Osteocyte (in vitro differentiated cells): ENCODE measurements around the gene ZFAND2B. TPM values are rescaled to one million over a fixed set of nuclear protein-coding genes. Genes with fewer than 3 reads are reported as not detected.
A peak's percentile ranks its signal among the peaks of the same experiment; 100 is the strongest.

ENCODE experiments used
- DNase-seq: peaks from one replicate; pipeline ENCODE4 v3.0.0; 2021; ENCODE audit warnings: mixed read lengths; ENCODE audit not compliant: unreplicated experiment; ENCODE audit errors: extremely low spot score
- H3K27ac Mint-ChIP-seq: one replicate; pipeline ENCODE4 v1.8.0; 2021; ENCODE audit warnings: mild to moderate bottlenecking, mixed read lengths; ENCODE audit not compliant: unreplicated experiment
- H3K27me3 Mint-ChIP-seq: one replicate; pipeline ENCODE4 v1.8.0; 2021; ENCODE audit warnings: mixed read lengths; ENCODE audit not compliant: unreplicated experiment
- H3K36me3 Mint-ChIP-seq: one replicate; pipeline ENCODE4 v1.8.0; 2021; ENCODE audit warnings: mixed read lengths; ENCODE audit not compliant: unreplicated experiment
- H3K4me1 Mint-ChIP-seq: one replicate; pipeline ENCODE4 v1.8.0; 2021; ENCODE audit warnings: mixed read lengths; ENCODE audit not compliant: unreplicated experiment
- H3K4me3 Mint-ChIP-seq: one replicate; pipeline ENCODE4 v1.8.0; 2021; ENCODE audit warnings: mild to moderate bottlenecking, moderate library complexity, mixed read lengths; ENCODE audit not compliant: unreplicated experiment
- H3K9me3 Mint-ChIP-seq: one replicate; pipeline ENCODE4 v1.8.0; 2021; ENCODE audit warnings: mixed read lengths; ENCODE audit not compliant: unreplicated experiment
- CTCF ChIP-seq: fragments of 200-600 bp; sonication (generic); IDR thresholded peaks from 2 replicates; pipeline ENCODE4 v1.5.0; 2021; ENCODE audit warnings: antibody characterized with exemption, mild to moderate bottlenecking, moderate library complexity
- total RNA-seq: library from RNA; stranded (reverse); gene quantifications from 2 replicates; pipeline ENCODE4 v1.2.1, GENCODE V29; 2021

The ZFAND2B gene
- total RNA-seq, 1 donor from 2014 or later: 31.4 TPM

- Mint-ChIP-seq H3K27ac (peak overlapping the region; percentile 96), H3K9me3 (no peaks in the 10 kb centered on the region), H3K36me3 (peaks cover 7% of the 10 kb centered on the region), H3K4me3 (peak overlapping the region; percentile 89), H3K27me3 (no peaks in the 10 kb centered on the region), H3K4me1 (peaks cover 25% of the 10 kb centered on the region)
- no peak for TF ChIP-seq CTCF
- DNase-seq: no peak
Observed at GRCh38 chr2:219205981-219206327, 628 bp upstream of the ZFAND2B start.

GRCh38 chr2:219207134-219207883 lies 727 bp downstream of the ZFAND2B start:
- DNase-seq: no peak
- Mint-ChIP-seq H3K27ac (peak overlapping the region; percentile 57), H3K4me1 (peaks cover 25% of the 10 kb centered on the region), H3K4me3 (peak overlapping the region; percentile 89), H3K9me3 (no peaks in the 10 kb centered on the region), H3K27me3 (no peaks in the 10 kb centered on the region), H3K36me3 (peaks cover 7% of the 10 kb centered on the region)
- no peak for TF ChIP-seq CTCF

- Mint-ChIP-seq H3K36me3 (peaks cover 7% of the 10 kb centered on the region), H3K9me3 (no peaks in the 10 kb centered on the region), H3K27ac (peak overlapping the region; percentile 57), H3K4me3 (peak overlapping the region; percentile 89), H3K4me1 (peaks cover 25% of the 10 kb centered on the region), H3K27me3 (no peaks in the 10 kb centered on the region)
- TF ChIP-seq CTCF: no peak
- DNase-seq: no peak
Observed at GRCh38 chr2:219207884-219208740, 1.5 kb downstream of the ZFAND2B start.

GRCh38 chr2:219209236-219210195 lies 2.9 kb downstream of the ZFAND2B start:
- no peaks in the 10 kb centered on the region for H3K9me3 Mint-ChIP-seq
- DNase-seq: no peak
- H3K4me3 Mint-ChIP-seq: no peak overlapping the region
- H3K36me3 Mint-ChIP-seq: peaks cover 17% of the 10 kb centered on the region
- no peaks in the 10 kb centered on the region for H3K27me3 Mint-ChIP-seq
- TF ChIP-seq CTCF: no peak
- peaks cover 25% of the 10 kb centered on the region for H3K4me1 Mint-ChIP-seq
- no peak overlapping the region for H3K27ac Mint-ChIP-seq
